PC-3 (cell line): ENCODE data around the gene DTL. TPM values are rescaled to one million over a fixed set of nuclear protein-coding genes. Genes with fewer than 3 reads are reported as not detected.
A peak's percentile ranks its signal among the peaks of the same experiment; 100 is the strongest.
"Not testable (repeated sequence)": the region's sequence is repeated elsewhere in the genome, so short reads cannot be mapped to it uniquely, and the experiment has no call there.

Experiments
- ATAC-seq: fragments of 200-7000 bp; cut with Tn5 transposase; 2 replicates; pipeline ENCODE4 v1.9.1; 2020; ENCODE audit warnings: mild to moderate bottlenecking, moderate library complexity
- BruUV-seq: library from RNA; stranded (reverse); fragments of 400-500 nt; replicated peaks from 2 replicates; lab custom pipeline; 2021; lab: Mats Ljungman, UMichigan
- CTCF ChIA-PET: fragments of 300-600 bp; sonication (Branson Sonifier 250); formaldehyde crosslinking; loops from one replicate; lab custom pipeline; 2022; ENCODE audit warnings: antibody characterized with exemption; lab: Charles Lee
- POLR2A ChIA-PET: fragments of 300-600 bp; sonication (Branson Sonifier 250); formaldehyde crosslinking; loops from one replicate; lab custom pipeline; 2022; ENCODE audit warnings: antibody characterized with exemption; ENCODE audit not compliant: unreplicated experiment; lab: Charles Lee
- DNase-seq: peaks from one replicate; pipeline ENCODE4 v3.0.0-alpha.2; 2015
- H2AFZ ChIP-seq: fragments of 300-600 bp; sonication (generic); 2 replicates; pipeline ENCODE4 v1.6.0; 2016; ENCODE audit warnings: antibody characterized with exemption, low read length
- H3F3A ChIP-seq: fragments of 300-600 bp; sonication (generic); one replicate; pipeline ENCODE4 v1.6.0; 2017; ENCODE audit warnings: antibody characterized with exemption, low read length, control low read depth, mild to moderate bottlenecking; ENCODE audit not compliant: unreplicated experiment
- H3K27ac ChIP-seq: fragments of 300-600 bp; sonication (generic); 2 replicates; pipeline ENCODE4 v1.5.1; 2016; ENCODE audit warnings: mild to moderate bottlenecking, low read length
- H3K27me3 ChIP-seq: fragments of 300-600 bp; sonication (generic); 2 replicates; pipeline ENCODE4 v1.6.1; 2016; ENCODE audit warnings: low read length, mixed read lengths
- H3K36me3 ChIP-seq: fragments of 300-600 bp; sonication (generic); 2 replicates; pipeline ENCODE4 v1.6.1; 2016; ENCODE audit warnings: low read depth, mixed run types, low read length, mixed read lengths
- H3K4me1 ChIP-seq: fragments of 300-600 bp; sonication (generic); 2 replicates; pipeline ENCODE4 v1.5.1; 2016; ENCODE audit warnings: low read length; ENCODE audit not compliant: insufficient read depth
- H3K4me2 ChIP-seq: fragments of 300-600 bp; sonication (generic); 2 replicates; pipeline ENCODE4 v1.6.0; 2016; ENCODE audit warnings: low read length
- H3K4me3 ChIP-seq: fragments of 300-600 bp; sonication (generic); 2 replicates; pipeline ENCODE4 v1.5.1; 2016; ENCODE audit warnings: mild to moderate bottlenecking, low read length, mixed read lengths
- H3K79me2 ChIP-seq: fragments of 300-600 bp; sonication (generic); 2 replicates; pipeline ENCODE4 v1.6.1; 2017; ENCODE audit warnings: low read length, mixed read lengths
- H3K9ac ChIP-seq: fragments of 300-600 bp; sonication (generic); 2 replicates; pipeline ENCODE4 v1.6.0; 2016; ENCODE audit warnings: mild to moderate bottlenecking, low read length
- H3K9me2 ChIP-seq: fragments of 300-600 bp; sonication (generic); replicated peaks from 2 replicates; pipeline ENCODE4 v1.6.1; 2016; ENCODE audit warnings: mixed run types, low read length, mixed read lengths
- H3K9me3 ChIP-seq: fragments of 300-600 bp; sonication (generic); 2 replicates; pipeline ENCODE4 v1.6.1; 2016; ENCODE audit warnings: low read length, mixed read lengths
- H4K20me1 ChIP-seq: fragments of 300-600 bp; sonication (generic); 2 replicates; pipeline ENCODE4 v1.6.1; 2016; ENCODE audit warnings: low read length, mixed read lengths
- EZH2 ChIP-seq: fragments of 300-600 bp; sonication (generic); IDR thresholded peaks from one replicate; pipeline ENCODE4 v1.6.1; 2017; ENCODE audit warnings: antibody characterized with exemption, mild to moderate bottlenecking, low read length; ENCODE audit not compliant: unreplicated experiment
- EZH2phosphoT487 ChIP-seq: fragments of 300-600 bp; sonication (generic); IDR thresholded peaks from 2 replicates; pipeline ENCODE4 v1.6.1; 2018; ENCODE audit warnings: mild to moderate bottlenecking, antibody characterized with exemption, low read length, borderline replicate concordance
- intact Hi-C: fragments of 100-400 bp; cut with micrococcal nuclease; formaldehyde crosslinking; loops from 2 replicates; pipeline ENCODE4 v1.9.0; 2023
- total RNA-seq: library from RNA; depleted of rRNA; stranded (reverse); fragments of >200 nt; gene quantifications from 2 replicates; pipeline ENCODE4 v1.2.3, GENCODE V29; 2014
- TF ChIP-seq, protein P1 (sequence below): fragments of 300-600 bp; sonication (generic); conservative IDR thresholded peaks from 2 replicates; pipeline ENCODE4 v1.5.1; 2017; ENCODE audit warnings: antibody characterized with exemption, low read depth, mild to moderate bottlenecking, low read length

DTL gene
- total RNA-seq, 1 experiment from 2014 or later, result 65.0 TPM

GRCh38 chr1:212013672-212014071 lies 21.9 kb upstream of the DTL start:
- H3K9me2 ChIP-seq, result no peaks in the 10 kb centered on the region
- no peaks in the 10 kb centered on the region for H3F3A ChIP-seq
- no peak overlapping the region for H3K4me2 ChIP-seq
- ATAC-seq (peak; percentile 76), DNase-seq (peak; percentile 72)
- ChIA-PET POLR2A (interaction anchor here (1.0 kb wide), 1 partner anchor 22 kb away, joined by 5 read pairs; the partner anchor contains the start of genes DTL and INTS7), CTCF (interaction anchor here (1.9 kb wide), 1 partner anchor 21 kb away, joined by 18 read pairs; the partner anchor contains the start of genes DTL and INTS7)
- TF ChIP-seq, protein P1, sequence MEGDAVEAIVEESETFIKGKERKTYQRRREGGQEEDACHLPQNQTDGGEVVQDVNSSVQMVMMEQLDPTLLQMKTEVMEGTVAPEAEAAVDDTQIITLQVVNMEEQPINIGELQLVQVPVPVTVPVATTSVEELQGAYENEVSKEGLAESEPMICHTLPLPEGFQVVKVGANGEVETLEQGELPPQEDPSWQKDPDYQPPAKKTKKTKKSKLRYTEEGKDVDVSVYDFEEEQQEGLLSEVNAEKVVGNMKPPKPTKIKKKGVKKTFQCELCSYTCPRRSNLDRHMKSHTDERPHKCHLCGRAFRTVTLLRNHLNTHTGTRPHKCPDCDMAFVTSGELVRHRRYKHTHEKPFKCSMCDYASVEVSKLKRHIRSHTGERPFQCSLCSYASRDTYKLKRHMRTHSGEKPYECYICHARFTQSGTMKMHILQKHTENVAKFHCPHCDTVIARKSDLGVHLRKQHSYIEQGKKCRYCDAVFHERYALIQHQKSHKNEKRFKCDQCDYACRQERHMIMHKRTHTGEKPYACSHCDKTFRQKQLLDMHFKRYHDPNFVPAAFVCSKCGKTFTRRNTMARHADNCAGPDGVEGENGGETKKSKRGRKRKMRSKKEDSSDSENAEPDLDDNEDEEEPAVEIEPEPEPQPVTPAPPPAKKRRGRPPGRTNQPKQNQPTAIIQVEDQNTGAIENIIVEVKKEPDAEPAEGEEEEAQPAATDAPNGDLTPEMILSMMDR, result no peak
- no peak for TF ChIP-seq EZH2
- no peak for TF ChIP-seq EZH2phosphoT487
- H3K27me3 ChIP-seq, result no peaks in the 10 kb centered on the region
- no peak overlapping the region for H3K9ac ChIP-seq
- no peaks in the 10 kb centered on the region for H4K20me1 ChIP-seq
- no peak overlapping the region for H3K4me3 ChIP-seq
- H3K79me2 ChIP-seq, result no peaks in the 10 kb centered on the region
- H3K36me3 ChIP-seq, result peaks cover 34% of the 10 kb centered on the region
- no peak overlapping the region for H2AFZ ChIP-seq
- H3K4me1 ChIP-seq, result peaks cover 3% of the 10 kb centered on the region; the same call in 1 of the 2 replicates
- no peaks in the 10 kb centered on the region for H3K9me3 ChIP-seq
- intact Hi-C loops, result loop anchor here (2.0 to 5.0 kb wide), 2 partner anchors 49 to 444 kb away; no protein-coding TSS in a partner anchor
- no peak overlapping the region for H3K27ac ChIP-seq
- BruUV-seq, result no TSS peak

- Histone ChIP-seq H3K9me2 (no peaks in the 10 kb centered on the region), H3K36me3 (peaks cover 37% of the 10 kb centered on the region), H2AFZ (no peak overlapping the region), H3K27ac (no peak overlapping the region), H4K20me1 (peaks cover 13% of the 10 kb centered on the region; the same call in 1 of the 2 replicates), H3K9me3 (no peaks in the 10 kb centered on the region), H3K4me2 (no peak overlapping the region), H3K4me3 (no peak overlapping the region), H3K9ac (no peak overlapping the region), H3K79me2 (peaks cover 50% of the 10 kb centered on the region), H3K4me1 (no peaks in the 10 kb centered on the region), H3F3A (no peaks in the 10 kb centered on the region), H3K27me3 (no peaks in the 10 kb centered on the region)
- BruUV-seq, result no TSS peak
- TF ChIP-seq, protein P1, result no peak
- no peak for TF ChIP-seq EZH2phosphoT487
- no peak for TF ChIP-seq EZH2
- DNase-seq, result no peak
- CTCF ChIA-PET, result interaction anchor here (1.0 kb wide), 1 partner anchor 15 kb away, joined by 9 read pairs; the partner anchor contains the start of genes DTL and INTS7
- POLR2A ChIA-PET, result no interaction called here
- intact Hi-C loops, result no loop called here
- ATAC-seq, result no peak
These were observed 14.6 kb upstream of the DTL start for GRCh38 chr1:212020975-212021374.

DNA sequence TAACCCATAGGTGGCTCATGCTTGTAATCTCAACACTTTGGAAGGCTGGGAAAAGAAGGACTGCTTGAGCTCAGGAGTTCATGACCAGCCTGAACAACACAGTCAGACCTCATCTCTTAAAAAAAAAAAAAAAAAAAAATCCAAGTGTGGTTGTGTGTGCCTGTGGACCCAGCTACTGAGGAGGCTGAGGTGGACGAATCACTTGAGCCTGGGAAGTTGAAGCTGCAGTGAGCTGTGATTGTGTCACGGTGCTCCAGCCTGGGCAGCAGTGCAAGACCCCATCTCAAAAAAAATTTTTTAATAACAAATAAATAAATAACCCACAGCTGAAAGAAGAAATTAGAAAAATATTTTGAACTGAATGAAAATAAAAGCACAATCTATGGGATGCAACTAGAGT lies 14.0 kb upstream of the DTL start:
- Histone ChIP-seq H3K4me3 (no peak overlapping the region), H3K27ac (no peak overlapping the region), H3K4me1 (no peaks in the 10 kb centered on the region), H3K36me3 (peaks cover 31% of the 10 kb centered on the region), H3K27me3 (no peaks in the 10 kb centered on the region), H3K79me2 (peaks cover 56% of the 10 kb centered on the region), H3F3A (no peaks in the 10 kb centered on the region), H3K4me2 (no peak overlapping the region), H3K9ac (no peak overlapping the region), H3K9me2 (no peaks in the 10 kb centered on the region), H4K20me1 (peaks cover 19% of the 10 kb centered on the region; the same call in 1 of the 2 replicates), H2AFZ (no peak overlapping the region), H3K9me3 (no peaks in the 10 kb centered on the region)
- TF ChIP-seq, protein P1, result no peak
- TF ChIP-seq EZH2phosphoT487, result no peak
- TF ChIP-seq EZH2, result no peak
- CTCF ChIA-PET, result interaction anchor here (1.0 kb wide), 1 partner anchor 14 kb away, joined by 9 read pairs; the partner anchor contains the start of genes DTL and INTS7
- BruUV-seq, result no TSS peak
- POLR2A ChIA-PET, result no interaction called here
- no peak for DNase-seq
- ATAC-seq, result no peak
- intact Hi-C loops, result no loop called here

DNA sequence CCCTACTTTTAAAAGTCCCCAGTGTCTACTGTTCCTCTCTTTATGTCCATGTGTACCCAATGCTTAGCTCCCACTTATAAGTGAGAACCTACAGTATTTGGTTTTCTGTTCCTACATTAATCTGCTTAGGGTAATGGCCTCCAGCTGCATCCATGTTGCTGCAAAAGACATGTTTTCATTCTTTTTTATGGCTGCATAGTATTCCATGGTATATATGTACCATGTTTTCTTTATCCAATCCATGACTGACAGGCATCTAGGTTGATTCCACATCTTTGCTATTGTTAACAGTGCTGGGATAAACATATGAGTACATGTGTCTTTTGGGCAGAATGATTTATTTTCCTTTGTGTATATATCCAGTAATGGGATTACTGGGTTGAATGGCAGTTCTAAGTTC lies 12.6 kb upstream of the DTL start:
- ATAC-seq, H3K9me2 ChIP-seq, H2AFZ ChIP-seq, BruUV-seq, H3K4me1 ChIP-seq, H3K9ac ChIP-seq, H3K9me3 ChIP-seq, H3F3A ChIP-seq, CTCF ChIA-PET, H3K4me3 ChIP-seq, H3K27me3 ChIP-seq, H3K4me2 ChIP-seq, intact Hi-C loops, POLR2A ChIA-PET, DNase-seq, H3K27ac ChIP-seq: not testable (repeated sequence)
- Histone ChIP-seq H3K36me3 (peaks cover 23% of the 10 kb centered on the region), H4K20me1 (peaks cover 30% of the 10 kb centered on the region), H3K79me2 (peaks cover 70% of the 10 kb centered on the region)
